Aorta (tissue), 4 donors: Measurements from ENCODE around the gene UPP2. TPM values are rescaled to one million over a fixed set of nuclear protein-coding genes. Genes with fewer than 3 reads are reported as not detected.

Experiments used
- polyA plus RNA-seq, 2 donors: library from polyadenylated mRNA; stranded (reverse); fragments of 200-250 nt; gene quantifications; one replicate each; pipeline ENCODE4 v1.2.3, GENCODE V29; 2013
- total RNA-seq, 2 donors: library from RNA; stranded (reverse); fragmentation: NEBNext Ultra II Directional; extraction: Animal tissue kit (Norgen Biotek cat#: 25700); gene quantifications; one replicate each; pipeline ENCODE4 v1.2.1, GENCODE V29; 2021
- donor health status: healthy with polysubstance abuse.
- donor health status: Bipolar disorder and iron deficiency.
- donor health status: DM: no; HTN: no; CAD: no.
- donor health status: DM: yes; HTN: yes; CAD: no.

Gene UPP2
- total and polyA plus RNA-seq, 4 donors, result not detected

Other genes starting within 250 kb of the UPP2 start
- gene ACVR1, start 225.5 kb upstream of the UPP2 start, total RNA-seq, result 10 to 100 TPM; 47.8 to 53.4 TPM
- 10 to 100 TPM in 1 of 2 donors, 1 to 10 TPM in 1; 9.5 to 19.9 TPM for gene ACVR1, start 225.5 kb upstream of the UPP2 start, polyA plus RNA-seq